ENCODE data around the gene MAU2. TPM values are rescaled to one million over a fixed set of nuclear protein-coding genes. Genes with fewer than 3 reads are reported as not detected.

The MAU2 gene
- total and polyA plus RNA-seq, 2 of the 13 experiments (the other 11 are each of a cell fraction or from before 2014, with no cell fraction given), result 16.8 to 33.8 TPM

DNA sequence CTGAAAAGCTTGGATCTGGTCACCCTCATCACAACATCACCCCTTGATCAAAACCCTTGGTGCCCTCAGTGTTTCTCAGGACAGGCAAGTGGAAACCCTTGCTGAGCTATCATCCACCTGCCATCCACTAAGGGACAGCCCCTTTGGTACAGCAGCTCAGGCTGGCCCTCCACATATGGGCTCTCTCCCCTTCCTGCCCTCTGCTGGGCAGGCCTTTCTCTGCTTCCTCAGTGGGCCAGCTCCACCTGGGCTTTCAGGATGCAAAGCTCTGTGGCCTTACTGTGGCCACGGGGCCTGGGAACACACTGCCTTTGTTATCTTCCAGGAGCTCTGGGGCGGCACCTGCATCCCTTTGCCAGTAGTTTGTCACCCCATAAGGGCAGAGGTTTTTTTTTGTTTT lies 5.2 kb upstream of the MAU2 start:
- in situ Hi-C loops (cut with HindIII; ENCODE audit: extremely low pct_ligation_motif_present, low pct_unique_long_range_greater_than_20kb), result no loop called here
- POLR2A ChIA-PET, result no interaction called here

DNA sequence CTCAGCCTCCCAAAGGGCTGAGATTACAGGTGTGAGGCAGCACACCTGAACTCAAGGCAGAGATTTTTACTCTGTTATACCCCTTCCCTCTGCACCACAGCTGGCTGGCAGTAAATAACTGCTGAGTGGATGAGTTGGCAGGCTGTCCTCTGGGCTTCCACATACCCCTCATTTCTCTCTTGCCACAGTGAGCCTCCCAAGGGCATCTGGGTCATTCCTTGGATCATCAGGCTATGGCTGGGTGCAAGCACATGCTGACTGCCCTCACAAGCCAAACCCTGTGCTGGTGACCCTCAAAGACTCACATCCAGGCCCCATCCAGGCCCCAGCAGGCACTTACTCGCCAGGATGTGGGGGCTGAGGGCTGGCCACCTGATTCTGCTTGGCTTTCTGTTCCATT lies 4.5 kb upstream of the MAU2 start:
- intact Hi-C loops (cut with micrococcal nuclease; ENCODE audit: unreplicated experiment), result no loop called here
- ATAC-seq, result no peak
- Histone ChIP-seq H3K4me2 (ENCODE audit: low read depth, low read length) (no peak overlapping the region), H3K9me3 (ENCODE audit: low read length) (no peaks in the 10 kb centered on the region), H2AFZ (ENCODE audit: low read length) (no peak overlapping the region), H3K4me3 (replicated peaks in 1 of 3; ENCODE audit: insufficient read depth in 1 of 3, low read depth in 2 of 3, low read length in 3 of 3) (no peak overlapping the region), H3K36me3 (replicated peaks in 1 of 2; ENCODE audit: control insufficient read depth in 1 of 2, insufficient read depth in 2 of 2, low read length in 2 of 2) (peaks cover 13 to 34% of the 10 kb centered on the region in 2 experiments; a peak in 4 of 5 replicates), H3K4me1 (ENCODE audit: insufficient read depth, low read length) (peaks cover 16% of the 10 kb centered on the region), H3K27me3 (ENCODE audit: control insufficient read depth in 1 of 2, insufficient read depth in 2 of 2, low read length in 2 of 2) (no peaks in the 10 kb centered on the region; a peak in 1 of 5 replicates), H3K27ac (ENCODE audit: extremely low read length, insufficient read depth, low read length) (no peak overlapping the region), H4K20me1 (ENCODE audit: insufficient read depth, low read length) (0 out of 2 replicates have a peak, but pooled peaks cover 3% of the 10 kb centered on the region), H3K9ac (ENCODE audit: insufficient read depth, low read depth, low read length) (no peak overlapping the region), H3K79me2 (ENCODE audit: insufficient read depth, low read length) (peaks cover 21% of the 10 kb centered on the region)
- 100% methylated on average over 1 of the region's 1 CpG for WGBS (ENCODE audit: low lambda C conversion rate)
- ChIA-PET POLR2A (no interaction called here), CTCF (ENCODE audit: low intra/inter-chr PET ratio, low total read pairs) (no interaction called here)
- in situ Hi-C loops (cut with HindIII; ENCODE audit: extremely low pct_ligation_motif_present, low pct_unique_long_range_greater_than_20kb), result no loop called here
- no peak for DNase-seq (ENCODE audit: low spot score)
- TF ChIP-seq ZFP36L2 (CRISPR knock-in tag; IDR thresholded peaks at IDR 0.05), result no peak
- no peak for TF ChIP-seq ZNF557 (CRISPR knock-in tag; IDR thresholded peaks at IDR 0.05)
- TF ChIP-seq NCOA5 (CRISPR knock-in tag; IDR thresholded peaks at IDR 0.05), result no peak
- FAIRE-seq, result no peak
- no TSS peak for BruUV-seq (replicated peaks)

More for the DNA sequence above, 5.2 kb upstream of the MAU2 start:
- ATAC-seq, result peak; percentile 52
- 96% methylated on average over 2 of the region's 2 CpGs for WGBS (ENCODE audit: low lambda C conversion rate)
- peaks cover 13 to 40% of the 10 kb centered on the region in 2 experiments; a peak in 4 of 5 replicates for H3K36me3 ChIP-seq (replicated peaks in 1 of 2; ENCODE audit: control insufficient read depth in 1 of 2, insufficient read depth in 2 of 2, low read length in 2 of 2)
- no peak overlapping the region for H3K4me2 ChIP-seq (ENCODE audit: low read depth, low read length)
- H3K4me3 ChIP-seq (replicated peaks in 1 of 3; ENCODE audit: insufficient read depth in 1 of 3, low read depth in 2 of 3, low read length in 3 of 3), result no peak overlapping the region
- H3K27me3 ChIP-seq (ENCODE audit: control insufficient read depth in 1 of 2, insufficient read depth in 2 of 2, low read length in 2 of 2), result no peaks in the 10 kb centered on the region; a peak in 1 of 5 replicates
- no peaks in the 10 kb centered on the region for H3K9me3 ChIP-seq (ENCODE audit: low read length)
- H3K9ac ChIP-seq (ENCODE audit: insufficient read depth, low read depth, low read length), result no peak overlapping the region
- peaks cover 19% of the 10 kb centered on the region for H3K79me2 ChIP-seq (ENCODE audit: insufficient read depth, low read length)
- intact Hi-C loops (cut with micrococcal nuclease; ENCODE audit: unreplicated experiment), result no loop called here
- no peak for FAIRE-seq
- no peak overlapping the region for H3K27ac ChIP-seq (ENCODE audit: extremely low read length, insufficient read depth, low read length)
- no TSS peak for BruUV-seq (replicated peaks)
- TF ChIP-seq HDAC6 (IDR thresholded peaks at IDR 0.05; ENCODE audit: low read depth, low read length), result no peak
- TF ChIP-seq, protein P1, sequence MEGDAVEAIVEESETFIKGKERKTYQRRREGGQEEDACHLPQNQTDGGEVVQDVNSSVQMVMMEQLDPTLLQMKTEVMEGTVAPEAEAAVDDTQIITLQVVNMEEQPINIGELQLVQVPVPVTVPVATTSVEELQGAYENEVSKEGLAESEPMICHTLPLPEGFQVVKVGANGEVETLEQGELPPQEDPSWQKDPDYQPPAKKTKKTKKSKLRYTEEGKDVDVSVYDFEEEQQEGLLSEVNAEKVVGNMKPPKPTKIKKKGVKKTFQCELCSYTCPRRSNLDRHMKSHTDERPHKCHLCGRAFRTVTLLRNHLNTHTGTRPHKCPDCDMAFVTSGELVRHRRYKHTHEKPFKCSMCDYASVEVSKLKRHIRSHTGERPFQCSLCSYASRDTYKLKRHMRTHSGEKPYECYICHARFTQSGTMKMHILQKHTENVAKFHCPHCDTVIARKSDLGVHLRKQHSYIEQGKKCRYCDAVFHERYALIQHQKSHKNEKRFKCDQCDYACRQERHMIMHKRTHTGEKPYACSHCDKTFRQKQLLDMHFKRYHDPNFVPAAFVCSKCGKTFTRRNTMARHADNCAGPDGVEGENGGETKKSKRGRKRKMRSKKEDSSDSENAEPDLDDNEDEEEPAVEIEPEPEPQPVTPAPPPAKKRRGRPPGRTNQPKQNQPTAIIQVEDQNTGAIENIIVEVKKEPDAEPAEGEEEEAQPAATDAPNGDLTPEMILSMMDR (CRISPR knock-in tag; IDR thresholded peaks at IDR 0.05), result peak; percentile 43
- no peak for DNase-seq (ENCODE audit: low spot score)
- peaks cover 16% of the 10 kb centered on the region for H3K4me1 ChIP-seq (ENCODE audit: insufficient read depth, low read length)
- H4K20me1 ChIP-seq (ENCODE audit: insufficient read depth, low read length), result 0 out of 2 replicates have a peak, but pooled peaks cover 3% of the 10 kb centered on the region
- CTCF ChIA-PET (ENCODE audit: low intra/inter-chr PET ratio, low total read pairs), result no interaction called here
- no peak overlapping the region for H2AFZ ChIP-seq (ENCODE audit: low read length)

Data from HepG2 (cell line).